HepG2 (cell line): ENCODE results near the gene DOCK1. TPM values are rescaled to one million over a fixed set of nuclear protein-coding genes. Genes with fewer than 3 reads are reported as not detected.

Experiments
- ATAC-seq: fragments of 200-7000 bp; cut with Tn5 transposase; 3 replicates; pipeline ENCODE4 v1.9.1; 2020; ENCODE audit warnings: mild to moderate bottlenecking, moderate library complexity
- BruUV-seq: library from RNA; stranded (reverse); fragments of 400-500 nt; replicated peaks from 2 replicates; lab custom pipeline; 2021; lab: Mats Ljungman, UMichigan
- CTCF ChIA-PET: fragments of 300-600 bp; formaldehyde crosslinking; extraction: SDS; loops from one replicate; lab custom pipeline; 2021; ENCODE audit warnings: low total read pairs, inconsistent platforms, low intra/inter-chr PET ratio; lab: Yijun Ruan, JAX
- POLR2A ChIA-PET: fragments of 350-600 bp; sonication (Branson Sonifier 250); formaldehyde crosslinking; loops from one replicate; lab custom pipeline; 2020; ENCODE audit warnings: antibody characterized with exemption, inconsistent platforms; lab: Yijun Ruan, JAX
- DNase-seq: peaks from one replicate; pipeline ENCODE4 v3.0.0-alpha.2; 2015; ENCODE audit warnings: low spot score
- FAIRE-seq: peaks from 3 replicates; lab custom pipeline; 2011; peaks lifted over from hg19 to GRCh38; lab: Jason Lieb, UNC
- H2AFZ ChIP-seq: one replicate; pipeline ENCODE4 v1.6.1; 2011; ENCODE audit warnings: low read length, inconsistent platforms
- H3K27ac ChIP-seq: fragments of 300-600 bp; 3 replicates; pipeline ENCODE4 v1.8.0; 2011; ENCODE audit warnings: mixed run types, mild to moderate bottlenecking, mixed read lengths, low read length, inconsistent platforms; ENCODE audit not compliant: insufficient read depth; ENCODE audit errors: extremely low read length
- H3K27me3 ChIP-seq, 2 experiments: fragments of 200-600 bp in 1 of 2; 2 replicates in 1 of 2; 3 replicates in 1 of 2; pipeline versions ENCODE4 v1.6.0 to v1.8.0; 2011; ENCODE audit warnings: low read length in 2 of 2, mild to moderate bottlenecking in 2 of 2, moderate library complexity in 2 of 2, inconsistent platforms in 1 of 2; ENCODE audit not compliant: insufficient read depth in 2 of 2, control insufficient read depth in 1 of 2
- H3K36me3 ChIP-seq, 2 experiments: fragments of 200-600 bp in 1 of 2; replicated peaks in 1 of 2; 2 replicates in 1 of 2; 3 replicates in 1 of 2; pipeline versions ENCODE4 v1.5.1 to v1.8.0; 2011; ENCODE audit warnings: low read length in 2 of 2, inconsistent platforms in 1 of 2; ENCODE audit not compliant: insufficient read depth in 2 of 2, control insufficient read depth in 1 of 2
- H3K4me1 ChIP-seq: 2 replicates; pipeline ENCODE4 v1.5.1; 2012; ENCODE audit warnings: low read length, inconsistent platforms; ENCODE audit not compliant: insufficient read depth
- H3K4me2 ChIP-seq: 2 replicates; pipeline ENCODE4 v1.6.0; 2011; ENCODE audit warnings: low read depth, low read length, inconsistent platforms
- H3K4me3 ChIP-seq, 3 experiments: fragments of 200-600 bp in 1 of 3; sonication (generic), shearing (Covaris generic) in 1 of 3; replicated peaks in 1 of 3; 2 replicates each; pipeline ENCODE4 v1.5.1; 2011 to 2016; ENCODE audit warnings: low read length in 3 of 3, inconsistent platforms in 2 of 3, low read depth in 2 of 3, mild to moderate bottlenecking in 2 of 3, control low read depth in 1 of 3, mixed read lengths in 1 of 3; ENCODE audit not compliant: insufficient read depth in 1 of 3
- H3K79me2 ChIP-seq: one replicate; pipeline ENCODE4 v1.6.1; 2011; ENCODE audit warnings: low read length, inconsistent platforms; ENCODE audit not compliant: insufficient read depth
- H3K9ac ChIP-seq: 2 replicates; pipeline ENCODE4 v1.6.0; 2011; ENCODE audit warnings: mild to moderate bottlenecking, low read depth, low read length, inconsistent platforms; ENCODE audit not compliant: insufficient read depth
- H3K9me3 ChIP-seq: 2 replicates; pipeline ENCODE4 v1.5.1; 2012; ENCODE audit warnings: mild to moderate bottlenecking, low read length
- H4K20me1 ChIP-seq: 2 replicates; pipeline ENCODE4 v1.6.0; 2011; ENCODE audit warnings: inconsistent platforms, mild to moderate bottlenecking, low read length, moderate library complexity; ENCODE audit not compliant: insufficient read depth
- ETV5 ChIP-seq: IDR thresholded peaks from 2 replicates; pipeline ENCODE4 v1.6.1; 2018; ENCODE audit warnings: missing biosample characterization, missing genetic modification reagents, inconsistent platforms, borderline replicate concordance
- HDAC2 ChIP-seq: sonication (generic); formaldehyde crosslinking; IDR thresholded peaks from 2 replicates; pipeline ENCODE4 v1.4.0; 2020; ENCODE audit warnings: missing genetic modification reagents
- HNRNPH1 ChIP-seq: fragments of 200-400 bp; formaldehyde crosslinking; optimal IDR thresholded peaks from 2 replicates; pipeline ENCODE3; 2017; ENCODE audit warnings: mild to moderate bottlenecking, low read depth, low read length
- MED8 ChIP-seq: sonication (generic); formaldehyde crosslinking; IDR thresholded peaks from 2 replicates; pipeline ENCODE4 v1.8.1; 2023; ENCODE audit warnings: mild to moderate bottlenecking, missing genetic modification reagents; ENCODE audit not compliant: insufficient replicate concordance
- NFATC3 ChIP-seq: sonication (generic); formaldehyde crosslinking; IDR thresholded peaks from 2 replicates; pipeline ENCODE4 v1.5.1; 2020; ENCODE audit warnings: mild to moderate bottlenecking, missing genetic modification reagents
- PHF20 ChIP-seq: sonication (generic); formaldehyde crosslinking; IDR thresholded peaks from 2 replicates; pipeline ENCODE4 v1.5.0; 2020; ENCODE audit warnings: mild to moderate bottlenecking, missing genetic modification reagents
- POLR2AphosphoS5 ChIP-seq: IDR thresholded peaks from 2 replicates; pipeline ENCODE4 v1.6.1; 2012; ENCODE audit warnings: low read depth, low read length
- SOX13 ChIP-seq, 3 experiments: fragments of 450-650 bp in 1 of 3; sonication (generic) in 1 of 3; formaldehyde crosslinking in 1 of 3; IDR thresholded peaks in 2 of 3; conservative IDR thresholded peaks in 1 of 3; 2 replicates each; pipeline versions ENCODE4 v1.5.0 to v1.6.1; 2016 to 2020; ENCODE audit warnings: antibody characterized with exemption in 1 of 3, mild to moderate bottlenecking in 1 of 3, missing compliant biosample characterization in 1 of 3, missing genetic modification reagents in 1 of 3, moderate library complexity in 1 of 3
- SP5 ChIP-seq: IDR thresholded peaks from 2 replicates; pipeline ENCODE4 v1.6.1; 2016; ENCODE audit warnings: low read depth, borderline replicate concordance
- ZMYM2 ChIP-seq: sonication (generic); formaldehyde crosslinking; IDR thresholded peaks from 2 replicates; pipeline ENCODE4 v1.8.0; 2022; ENCODE audit warnings: mild to moderate bottlenecking, missing genetic modification reagents
- ZSCAN12 ChIP-seq: sonication (generic); formaldehyde crosslinking; IDR thresholded peaks from 2 replicates; pipeline ENCODE4 v1.9.0; 2021; ENCODE audit warnings: mild to moderate bottlenecking, missing genetic modification reagents
- WGBS: methylation state at CpG from one replicate; pipeline ENCODE4 v1.1.6; 2017; ENCODE audit warnings: low lambda C conversion rate; 5-methylcytosine and 5-hydroxymethylcytosine counted together
- in situ Hi-C: cut with HindIII; loops from 2 replicates; pipeline ENCODE4 v1.10.0; 2017; ENCODE audit warnings: low pct_unique_long_range_greater_than_20kb; ENCODE audit not compliant: extremely low pct_ligation_motif_present
- intact Hi-C: fragments of 100-400 bp; cut with micrococcal nuclease; formaldehyde crosslinking; loops from one replicate; pipeline ENCODE4 v1.10.0; 2022; ENCODE audit not compliant: unreplicated experiment
- polyA plus RNA-seq, 8 experiments: library from polyadenylated mRNA; depleted of rRNA in 3 of 8; stranded (reverse) in 7 of 8; unstranded in 1 of 8; fragments of >200 nt; fragmentation: Illumina TruSeq in 4 of 8; extraction: Trizol in 4 of 8; gene quantifications; 2 replicates each; pipeline versions ENCODE4 v1.2.1 to v1.2.3, GENCODE V29; 2011 to 2016; ENCODE audit warnings: low read depth in 4 of 8, missing spikeins in 1 of 8, mixed read lengths in 1 of 8; ENCODE audit not compliant: insufficient read depth in 1 of 8
- total RNA-seq, 5 experiments: library from RNA; depleted of rRNA; stranded (reverse); fragments of >200 nt; fragmentation: Illumina TruSeq; extraction: Trizol; gene quantifications; 2 replicates each; pipeline ENCODE4 v1.2.3, GENCODE V29; 2016; ENCODE audit warnings: low read depth in 1 of 5
- TF ChIP-seq, protein P1 (sequence below): sonication (generic); formaldehyde crosslinking; IDR thresholded peaks from 2 replicates; pipeline ENCODE4; 2020; ENCODE audit warnings: missing genetic modification reagents, mild to moderate bottlenecking, borderline replicate concordance

The DOCK1 gene
- total and polyA plus RNA-seq, 2 of the 13 experiments (the other 11 are each of a cell fraction or from before 2014, with no cell fraction given), result 8.3 to 25.5 TPM

DNA sequence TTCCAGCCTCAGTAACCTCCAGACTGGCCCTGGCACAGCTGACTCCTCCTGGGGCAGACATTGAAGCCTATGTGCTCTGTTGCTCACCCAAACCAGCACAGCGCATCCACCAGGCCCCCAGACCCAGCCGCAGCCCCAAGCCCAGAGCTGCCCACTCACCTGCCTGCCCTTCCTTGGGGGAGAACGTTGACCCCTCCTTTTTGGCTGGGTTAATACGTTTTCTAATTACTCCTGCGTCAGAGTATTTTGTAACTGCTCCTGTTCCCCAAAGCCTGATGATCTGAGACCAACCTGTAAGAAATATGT lies 536.9 kb downstream of the DOCK1 start:
- POLR2A ChIA-PET, result no interaction called here
- WGBS, result 77% methylated on average over 5 of the region's 5 CpGs
- H3K36me3 ChIP-seq, result peaks cover 6 to 21% of the 10 kb centered on the region in 2 experiments; a peak in 4 of 5 replicates
- H3K4me1 ChIP-seq, result no peaks in the 10 kb centered on the region
- no TSS peak for BruUV-seq
- DNase-seq, result no peak
- intact Hi-C loops (no loop called here), in situ Hi-C loops (no loop called here)
- no peak overlapping the region for H3K4me2 ChIP-seq
- no peaks in the 10 kb centered on the region for H3K27me3 ChIP-seq
- TF ChIP-seq MED8 (CRISPR knock-in tag), result no peak
- TF ChIP-seq SOX13 (IDR thresholded peaks at IDR 0.05), result no peak
- no peak for TF ChIP-seq SOX13 (CRISPR knock-in tag; conservative IDR thresholded peaks at IDR 0.05 in 1 of 2, IDR thresholded peaks at IDR 0.05 in 1 of 2)
- no peak for TF ChIP-seq HDAC2 (CRISPR knock-in tag)
- TF ChIP-seq NFATC3 (CRISPR knock-in tag), result no peak
- TF ChIP-seq PHF20, result no peak
- no peak for TF ChIP-seq SP5
- no peak for TF ChIP-seq ETV5 (CRISPR knock-in tag)
- no peak for TF ChIP-seq HNRNPH1
- no peak for TF ChIP-seq ZMYM2 (CRISPR knock-in tag)
- no peak for TF ChIP-seq ZSCAN12 (CRISPR knock-in tag)
- TF ChIP-seq, protein P1, sequence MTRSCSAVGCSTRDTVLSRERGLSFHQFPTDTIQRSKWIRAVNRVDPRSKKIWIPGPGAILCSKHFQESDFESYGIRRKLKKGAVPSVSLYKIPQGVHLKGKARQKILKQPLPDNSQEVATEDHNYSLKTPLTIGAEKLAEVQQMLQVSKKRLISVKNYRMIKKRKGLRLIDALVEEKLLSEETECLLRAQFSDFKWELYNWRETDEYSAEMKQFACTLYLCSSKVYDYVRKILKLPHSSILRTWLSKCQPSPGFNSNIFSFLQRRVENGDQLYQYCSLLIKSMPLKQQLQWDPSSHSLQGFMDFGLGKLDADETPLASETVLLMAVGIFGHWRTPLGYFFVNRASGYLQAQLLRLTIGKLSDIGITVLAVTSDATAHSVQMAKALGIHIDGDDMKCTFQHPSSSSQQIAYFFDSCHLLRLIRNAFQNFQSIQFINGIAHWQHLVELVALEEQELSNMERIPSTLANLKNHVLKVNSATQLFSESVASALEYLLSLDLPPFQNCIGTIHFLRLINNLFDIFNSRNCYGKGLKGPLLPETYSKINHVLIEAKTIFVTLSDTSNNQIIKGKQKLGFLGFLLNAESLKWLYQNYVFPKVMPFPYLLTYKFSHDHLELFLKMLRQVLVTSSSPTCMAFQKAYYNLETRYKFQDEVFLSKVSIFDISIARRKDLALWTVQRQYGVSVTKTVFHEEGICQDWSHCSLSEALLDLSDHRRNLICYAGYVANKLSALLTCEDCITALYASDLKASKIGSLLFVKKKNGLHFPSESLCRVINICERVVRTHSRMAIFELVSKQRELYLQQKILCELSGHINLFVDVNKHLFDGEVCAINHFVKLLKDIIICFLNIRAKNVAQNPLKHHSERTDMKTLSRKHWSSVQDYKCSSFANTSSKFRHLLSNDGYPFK, result no peak
- no peak for TF ChIP-seq POLR2AphosphoS5
- no peak overlapping the region for H3K27ac ChIP-seq
- no peak overlapping the region for H3K4me3 ChIP-seq
- H3K9me3 ChIP-seq, result no peaks in the 10 kb centered on the region
- no peak overlapping the region for H3K9ac ChIP-seq
- ATAC-seq, result no peak
- no peaks in the 10 kb centered on the region for H3K79me2 ChIP-seq
- FAIRE-seq, result no peak
- no peaks in the 10 kb centered on the region for H4K20me1 ChIP-seq
- CTCF ChIA-PET, result no interaction called here
- no peak overlapping the region for H2AFZ ChIP-seq
